Measurements from ENCODE around the gene PNLDC1. TPM values are rescaled to one million over a fixed set of nuclear protein-coding genes. Genes with fewer than 3 reads are reported as not detected.

The PNLDC1 gene
- total and polyA plus RNA-seq, 9 of the 15 experiments (the other 6 are each of a cell fraction or from before 2014, with no cell fraction given): 0.12 TPM; not detected in 8

- no peak for TF ChIP-seq HDAC3 (IDR thresholded peaks at IDR 0.05; ENCODE audit: borderline replicate concordance, partially characterized antibody)
- no peak for TF ChIP-seq POLR3G (IDR thresholded peaks at IDR 0.05; ENCODE audit: extremely low read depth, insufficient read length, insufficient replicate concordance)
- TF ChIP-seq ZNF354B (CRISPR knock-in tag; IDR thresholded peaks at IDR 0.05): no peak
- TF ChIP-seq LCOR (CRISPR knock-in tag; IDR thresholded peaks at IDR 0.05): peak; percentile 43
- no peak for TF ChIP-seq HSF4 (CRISPR knock-in tag; IDR thresholded peaks at IDR 0.05; ENCODE audit: borderline replicate concordance)
- no peak for TF ChIP-seq SRSF9 (IDR thresholded peaks at IDR 0.05; ENCODE audit: borderline replicate concordance, low read depth, low read length)
- peak; percentile 39; the same call in 1 of the 2 replicates for TF ChIP-seq HCFC1 (IDR thresholded peaks at IDR 0.05; ENCODE audit: low read depth, low read length)
- no peak for TF ChIP-seq BHLHE40 (IDR thresholded peaks at IDR 0.05; ENCODE audit: low read length)
- TF ChIP-seq ZKSCAN3 (CRISPR knock-in tag; IDR thresholded peaks at IDR 0.05): no peak
- TF ChIP-seq, protein P1, sequence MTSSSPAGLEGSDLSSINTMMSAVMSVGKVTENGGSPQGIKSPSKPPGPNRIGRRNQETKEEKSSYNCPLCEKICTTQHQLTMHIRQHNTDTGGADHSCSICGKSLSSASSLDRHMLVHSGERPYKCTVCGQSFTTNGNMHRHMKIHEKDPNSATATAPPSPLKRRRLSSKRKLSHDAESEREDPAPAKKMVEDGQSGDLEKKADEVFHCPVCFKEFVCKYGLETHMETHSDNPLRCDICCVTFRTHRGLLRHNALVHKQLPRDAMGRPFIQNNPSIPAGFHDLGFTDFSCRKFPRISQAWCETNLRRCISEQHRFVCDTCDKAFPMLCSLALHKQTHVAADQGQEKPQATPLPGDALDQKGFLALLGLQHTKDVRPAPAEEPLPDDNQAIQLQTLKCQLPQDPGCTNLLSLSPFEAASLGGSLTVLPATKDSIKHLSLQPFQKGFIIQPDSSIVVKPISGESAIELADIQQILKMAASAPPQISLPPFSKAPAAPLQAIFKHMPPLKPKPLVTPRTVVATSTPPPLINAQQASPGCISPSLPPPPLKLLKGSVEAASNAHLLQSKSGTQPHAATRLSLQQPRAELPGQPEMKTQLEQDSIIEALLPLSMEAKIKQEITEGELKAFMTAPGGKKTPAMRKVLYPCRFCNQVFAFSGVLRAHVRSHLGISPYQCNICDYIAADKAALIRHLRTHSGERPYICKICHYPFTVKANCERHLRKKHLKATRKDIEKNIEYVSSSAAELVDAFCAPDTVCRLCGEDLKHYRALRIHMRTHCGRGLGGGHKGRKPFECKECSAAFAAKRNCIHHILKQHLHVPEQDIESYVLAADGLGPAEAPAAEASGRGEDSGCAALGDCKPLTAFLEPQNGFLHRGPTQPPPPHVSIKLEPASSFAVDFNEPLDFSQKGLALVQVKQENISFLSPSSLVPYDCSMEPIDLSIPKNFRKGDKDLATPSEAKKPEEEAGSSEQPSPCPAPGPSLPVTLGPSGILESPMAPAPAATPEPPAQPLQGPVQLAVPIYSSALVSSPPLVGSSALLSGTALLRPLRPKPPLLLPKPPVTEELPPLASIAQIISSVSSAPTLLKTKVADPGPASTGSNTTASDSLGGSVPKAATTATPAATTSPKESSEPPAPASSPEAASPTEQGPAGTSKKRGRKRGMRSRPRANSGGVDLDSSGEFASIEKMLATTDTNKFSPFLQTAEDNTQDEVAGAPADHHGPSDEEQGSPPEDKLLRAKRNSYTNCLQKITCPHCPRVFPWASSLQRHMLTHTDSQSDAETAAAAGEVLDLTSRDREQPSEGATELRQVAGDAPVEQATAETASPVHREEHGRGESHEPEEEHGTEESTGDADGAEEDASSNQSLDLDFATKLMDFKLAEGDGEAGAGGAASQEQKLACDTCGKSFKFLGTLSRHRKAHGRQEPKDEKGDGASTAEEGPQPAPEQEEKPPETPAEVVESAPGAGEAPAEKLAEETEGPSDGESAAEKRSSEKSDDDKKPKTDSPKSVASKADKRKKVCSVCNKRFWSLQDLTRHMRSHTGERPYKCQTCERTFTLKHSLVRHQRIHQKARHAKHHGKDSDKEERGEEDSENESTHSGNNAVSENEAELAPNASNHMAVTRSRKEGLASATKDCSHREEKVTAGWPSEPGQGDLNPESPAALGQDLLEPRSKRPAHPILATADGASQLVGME (CRISPR knock-in tag; IDR thresholded peaks at IDR 0.05): no peak
- TF ChIP-seq, protein P2, sequence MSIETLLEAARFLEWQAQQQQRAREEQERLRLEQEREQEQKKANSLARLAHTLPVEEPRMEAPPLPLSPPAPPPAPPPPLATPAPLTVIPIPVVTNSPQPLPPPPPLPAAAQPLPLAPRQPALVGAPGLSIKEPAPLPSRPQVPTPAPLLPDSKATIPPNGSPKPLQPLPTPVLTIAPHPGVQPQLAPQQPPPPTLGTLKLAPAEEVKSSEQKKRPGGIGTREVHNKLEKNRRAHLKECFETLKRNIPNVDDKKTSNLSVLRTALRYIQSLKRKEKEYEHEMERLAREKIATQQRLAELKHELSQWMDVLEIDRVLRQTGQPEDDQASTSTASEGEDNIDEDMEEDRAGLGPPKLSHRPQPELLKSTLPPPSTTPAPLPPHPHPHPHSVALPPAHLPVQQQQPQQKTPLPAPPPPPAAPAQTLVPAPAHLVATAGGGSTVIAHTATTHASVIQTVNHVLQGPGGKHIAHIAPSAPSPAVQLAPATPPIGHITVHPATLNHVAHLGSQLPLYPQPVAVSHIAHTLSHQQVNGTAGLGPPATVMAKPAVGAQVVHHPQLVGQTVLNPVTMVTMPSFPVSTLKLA (conservative IDR thresholded peaks at IDR 0.05): peak; percentile 93 to 96
- TF ChIP-seq, protein P3, sequence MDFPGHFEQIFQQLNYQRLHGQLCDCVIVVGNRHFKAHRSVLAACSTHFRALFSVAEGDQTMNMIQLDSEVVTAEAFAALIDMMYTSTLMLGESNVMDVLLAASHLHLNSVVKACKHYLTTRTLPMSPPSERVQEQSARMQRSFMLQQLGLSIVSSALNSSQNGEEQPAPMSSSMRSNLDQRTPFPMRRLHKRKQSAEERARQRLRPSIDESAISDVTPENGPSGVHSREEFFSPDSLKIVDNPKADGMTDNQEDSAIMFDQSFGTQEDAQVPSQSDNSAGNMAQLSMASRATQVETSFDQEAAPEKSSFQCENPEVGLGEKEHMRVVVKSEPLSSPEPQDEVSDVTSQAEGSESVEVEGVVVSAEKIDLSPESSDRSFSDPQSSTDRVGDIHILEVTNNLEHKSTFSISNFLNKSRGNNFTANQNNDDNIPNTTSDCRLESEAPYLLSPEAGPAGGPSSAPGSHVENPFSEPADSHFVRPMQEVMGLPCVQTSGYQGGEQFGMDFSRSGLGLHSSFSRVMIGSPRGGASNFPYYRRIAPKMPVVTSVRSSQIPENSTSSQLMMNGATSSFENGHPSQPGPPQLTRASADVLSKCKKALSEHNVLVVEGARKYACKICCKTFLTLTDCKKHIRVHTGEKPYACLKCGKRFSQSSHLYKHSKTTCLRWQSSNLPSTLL (IDR thresholded peaks at IDR 0.05): no peak
- TF ChIP-seq ZFP36 (IDR thresholded peaks at IDR 0.05; ENCODE audit: low read depth, low read length, partially characterized antibody): no peak
- no peak for TF ChIP-seq MLX (CRISPR knock-in tag; conservative IDR thresholded peaks at IDR 0.05)
- no peak for TF ChIP-seq MXD1 (CRISPR knock-in tag; IDR thresholded peaks at IDR 0.05; ENCODE audit: borderline replicate concordance, poor library complexity, severe bottlenecking)
- no peak for TF ChIP-seq NUFIP1 (IDR thresholded peaks at IDR 0.05; ENCODE audit: partially characterized antibody)
These were observed 9.7 kb upstream of the PNLDC1 start, which contains the start of gene MRPL18 (continued) for GRCh38 chr6:159790149-159790955.
